ENCODE measurements around the gene BCL7A.

DNA sequence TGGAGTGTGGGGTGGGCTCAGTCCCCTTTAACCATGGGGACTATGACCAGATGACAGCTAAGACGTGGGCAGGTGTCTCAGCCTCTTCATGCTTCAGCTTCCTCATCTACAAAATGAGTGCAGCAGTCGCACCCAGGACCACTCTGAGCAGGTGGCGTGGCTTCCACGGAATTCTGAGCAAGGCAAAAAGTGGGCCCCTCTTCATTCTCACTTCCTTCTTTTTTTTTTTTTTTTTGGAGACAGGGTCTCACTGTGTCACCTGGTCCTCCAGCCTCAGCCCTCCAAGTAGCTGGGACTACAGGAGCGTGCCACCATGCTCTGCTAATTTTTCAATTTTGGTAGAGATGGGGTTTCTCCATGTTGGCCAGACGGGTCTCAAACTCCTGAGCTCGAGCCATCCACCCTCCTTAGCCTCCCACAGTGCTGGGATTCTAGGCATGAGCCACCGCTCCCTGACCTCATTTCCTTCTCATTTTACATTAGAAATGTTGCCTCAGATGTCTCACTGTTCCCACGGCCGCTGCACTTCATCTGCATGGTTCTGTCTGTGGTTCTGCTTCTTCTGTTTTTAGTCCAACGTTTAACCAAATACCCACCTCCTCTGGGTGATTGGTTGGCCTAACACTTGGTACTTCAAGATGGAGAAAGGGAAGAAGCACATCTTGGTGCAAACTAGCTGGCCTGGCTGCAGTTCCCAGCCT lies 41.3 kb upstream of the BCL7A start:
- no peak for TF ChIP-seq POLR2AphosphoS5 (IDR thresholded peaks at IDR 0.05; ENCODE audit: borderline replicate concordance, low read depth, low read length)
- TF ChIP-seq EZH2 (IDR thresholded peaks at IDR 0.05) = no peak

All from SK-N-MC (cell line).